Endothelial cell of umbilical vein (primary cell): ENCODE data around the gene IGFBP6. TPM values are rescaled to one million over a fixed set of nuclear protein-coding genes. Genes with fewer than 3 reads are reported as not detected.

ENCODE experiments used
- BruUV-seq: library from RNA; stranded (reverse); fragments of 400-500 nt; replicated peaks from 2 replicates; lab custom pipeline; 2021; lab: Mats Ljungman, UMichigan
- CTCF ChIA-PET: fragments of 300-600, 350-600 bp; sonication (Branson Sonifier 250); formaldehyde crosslinking; loops from one replicate; lab custom pipeline; 2021; ENCODE audit warnings: antibody characterized with exemption, inconsistent platforms; lab: Charles Lee
- POLR2A ChIA-PET: fragments of 300-600, 350-600 bp; sonication (Branson Sonifier 250); formaldehyde crosslinking; loops from one replicate; lab custom pipeline; 2021; ENCODE audit warnings: antibody characterized with exemption, inconsistent platforms; lab: Charles Lee
- DNase-seq: peaks from one replicate; pipeline ENCODE4 v3.0.0-alpha.2; 2011; ENCODE audit warnings: low read depth, low spot score
- FAIRE-seq: peaks from 2 replicates; lab custom pipeline; 2011; peaks lifted over from hg19 to GRCh38; lab: Jason Lieb, UNC
- H2AFZ ChIP-seq: 2 replicates; pipeline ENCODE4 v1.6.0; 2012; ENCODE audit warnings: low read depth, low read length, control low read depth, inconsistent platforms
- H3K27ac ChIP-seq: 2 replicates; pipeline ENCODE4 v1.5.1; 2011; ENCODE audit warnings: low read depth, mild to moderate bottlenecking, control low read depth, low read length, moderate library complexity; ENCODE audit not compliant: insufficient read depth
- H3K27me3 ChIP-seq, 2 experiments: 2 replicates each; pipeline versions ENCODE4 v1.6.0 to v1.6.1; 2011; ENCODE audit warnings: low read length in 2 of 2, mixed read lengths in 1 of 2; ENCODE audit not compliant: control insufficient read depth in 2 of 2, insufficient read depth in 2 of 2
- H3K36me3 ChIP-seq, 2 experiments: 2 replicates in 1 of 2; 3 replicates in 1 of 2; pipeline ENCODE4 v1.5.1; 2011; ENCODE audit warnings: low read length in 2 of 2, mild to moderate bottlenecking in 1 of 2, moderate library complexity in 1 of 2; ENCODE audit not compliant: control insufficient read depth in 2 of 2, insufficient read depth in 2 of 2; ENCODE audit errors: extremely low read depth in 1 of 2
- H3K4me1 ChIP-seq: 3 replicates; pipeline ENCODE4 v1.5.1; 2011; ENCODE audit warnings: mild to moderate bottlenecking, low read length; ENCODE audit not compliant: control insufficient read depth, insufficient read depth; ENCODE audit errors: extremely low read depth
- H3K4me2 ChIP-seq: 2 replicates; pipeline ENCODE4 v1.6.1; 2011; ENCODE audit warnings: low read length, control low read depth, mixed read lengths; ENCODE audit not compliant: insufficient read depth
- H3K4me3 ChIP-seq, 3 experiments: fragments of 200-600 bp in 1 of 3; sonication (generic), shearing (Covaris generic) in 1 of 3; replicated peaks in 1 of 3; 2 replicates each; pipeline ENCODE4 v1.5.1; 2011 to 2016; ENCODE audit warnings: control low read depth in 3 of 3, low read length in 3 of 3, mild to moderate bottlenecking in 2 of 3, inconsistent platforms in 1 of 3, low read depth in 1 of 3, moderate library complexity in 1 of 3; ENCODE audit not compliant: insufficient read depth in 1 of 3
- H3K79me2 ChIP-seq: 2 replicates; pipeline ENCODE4 v1.6.0; 2012; ENCODE audit warnings: low read length, inconsistent platforms; ENCODE audit not compliant: control insufficient read depth, insufficient read depth
- H3K9ac ChIP-seq: replicated peaks from 2 replicates; pipeline ENCODE3; 2011; ENCODE audit warnings: low read length, control low read depth; ENCODE audit not compliant: insufficient read depth; ENCODE audit errors: extremely low read depth
- H3K9me1 ChIP-seq: replicated peaks from 3 replicates; pipeline ENCODE4 v1.6.0; 2011; ENCODE audit warnings: mild to moderate bottlenecking, low read length; ENCODE audit not compliant: control insufficient read depth, insufficient read depth; ENCODE audit errors: extremely low read depth
- H3K9me3 ChIP-seq: replicated peaks from 2 replicates; pipeline ENCODE4 v1.5.1; 2012; ENCODE audit warnings: low read length, inconsistent platforms; ENCODE audit not compliant: control insufficient read depth, insufficient read depth
- H4K20me1 ChIP-seq: replicated peaks from 2 replicates; pipeline ENCODE3; 2011; ENCODE audit warnings: mild to moderate bottlenecking, low read length; ENCODE audit not compliant: control insufficient read depth, insufficient read depth; ENCODE audit errors: extremely low read depth
- CTCF ChIP-seq, 2 donors: IDR thresholded peaks; 1 replicate in 1 of 2; 2 replicates in 1 of 2; pipeline ENCODE4 v1.5.1; 2011; ENCODE audit warnings: low read length in 2 of 2, mild to moderate bottlenecking in 2 of 2, moderate library complexity in 2 of 2, control low read depth in 1 of 2, inconsistent platforms in 1 of 2, low read depth in 1 of 2; ENCODE audit not compliant: insufficient read depth in 1 of 2; ENCODE audit errors: extremely low read depth in 1 of 2
- EZH2 ChIP-seq: IDR thresholded peaks from 2 replicates; pipeline ENCODE4 v1.6.1; 2012; ENCODE audit warnings: borderline replicate concordance, low read depth, mild to moderate bottlenecking, moderate library complexity, low read length, inconsistent platforms; ENCODE audit not compliant: severe bottlenecking
- FOS ChIP-seq: IDR thresholded peaks from 2 replicates; pipeline ENCODE4 v1.6.1; 2011; ENCODE audit warnings: mild to moderate bottlenecking, low read length, moderate library complexity, borderline replicate concordance; ENCODE audit not compliant: insufficient read depth
- GATA2 ChIP-seq: IDR thresholded peaks from 2 replicates; pipeline ENCODE4 v1.7.0; 2011; ENCODE audit warnings: low read depth, mild to moderate bottlenecking, moderate library complexity, mixed read lengths, low read length; ENCODE audit not compliant: insufficient read length, insufficient read depth
- JUN ChIP-seq: IDR thresholded peaks from 2 replicates; pipeline ENCODE4 v1.6.1; 2011; ENCODE audit warnings: borderline replicate concordance, low read depth; ENCODE audit not compliant: insufficient read length, insufficient read depth
- MAX ChIP-seq: IDR thresholded peaks from 2 replicates; pipeline ENCODE4 v1.6.1; 2011; ENCODE audit not compliant: insufficient read depth, insufficient read length
- MYC ChIP-seq: IDR thresholded peaks from one replicate; pipeline ENCODE4 v1.6.1; 2011; ENCODE audit warnings: mild to moderate bottlenecking, low read depth, low read length
- POLR2A ChIP-seq: IDR thresholded peaks from 2 replicates; pipeline ENCODE4 v1.6.1; 2012; ENCODE audit warnings: low read depth, mild to moderate bottlenecking, control low read depth, low read length
- POLR2AphosphoS5 ChIP-seq: IDR thresholded peaks from 2 replicates; pipeline ENCODE4 v1.6.1; 2012; ENCODE audit warnings: low read depth, mild to moderate bottlenecking, control low read depth, low read length, moderate library complexity; ENCODE audit not compliant: insufficient read depth
- dilution Hi-C: fragments of 300-500 bp; cut with MboI; formaldehyde crosslinking; loops from one replicate; pipeline ENCODE4 v1.15.0; 2019; ENCODE audit warnings: low sequenced_read_pairs; ENCODE audit not compliant: extremely low pct_ligation_motif_present
- intact Hi-C: fragments of 100-400 bp; cut with micrococcal nuclease; formaldehyde crosslinking; loops from one replicate; pipeline ENCODE4 v1.10.0; 2022
- polyA plus RNA-seq, 4 experiments: library from polyadenylated mRNA; depleted of rRNA in 3 of 4; stranded (reverse) in 3 of 4; unstranded in 1 of 4; fragments of >200 nt; gene quantifications; 2 replicates each; pipeline versions ENCODE4 v1.2.1 to v1.2.3, GENCODE V29; 2011 to 2012; ENCODE audit warnings: missing spikeins in 1 of 4
- total RNA-seq: library from RNA; stranded (reverse); gene quantifications from 2 replicates; pipeline ENCODE4 v1.2.3, GENCODE V29; 2021

IGFBP6 gene
- total and polyA plus RNA-seq, 2 donors (not counting 3 experiments of a cell fraction or from before 2014, with no cell fraction given) = 14.1 to 18.2 TPM

- H3K36me3 ChIP-seq = no peaks in the 10 kb centered on the region
- no peak overlapping the region for H3K4me3 ChIP-seq
- H3K27me3 ChIP-seq = peaks cover 0 to 2% of the 10 kb centered on the region in 2 experiments
- TF ChIP-seq POLR2A (no peak), GATA2 (no peak), POLR2AphosphoS5 (no peak), CTCF (IDR thresholded peaks at IDR 0.05; ENCODE audit: extremely low read depth in 1 of 2, insufficient read depth in 1 of 2, low read depth in 1 of 2, low read length in 2 of 2) (no peak), EZH2 (no peak), JUN (no peak), MYC (no peak), MAX (no peak), FOS (no peak)
- no peaks in the 10 kb centered on the region for H4K20me1 ChIP-seq
- intact Hi-C loops = no loop called here
- no peaks in the 10 kb centered on the region for H3K9me3 ChIP-seq
- dilution Hi-C loops = no loop called here
- H3K4me2 ChIP-seq = no peak overlapping the region
- H3K27ac ChIP-seq = no peak overlapping the region
- DNase-seq = no peak
- ChIA-PET POLR2A (interaction anchor here (0.6 to 0.7 kb wide), 2 partner anchors 16 to 1027 kb away, joined by 3 to 8 read pairs; no protein-coding TSS in a partner anchor), CTCF (interaction anchor here (1.5 to 2.8 kb wide), 2 partner anchors 15 to 28 kb away, joined by 3 to 21 read pairs; partner anchors contain the start of gene SPRYD3)
- H3K79me2 ChIP-seq = no peaks in the 10 kb centered on the region
- no peak overlapping the region for H3K9ac ChIP-seq
- H3K9me1 ChIP-seq = no peaks in the 10 kb centered on the region
- no peak for FAIRE-seq
- BruUV-seq = no TSS peak
- H3K4me1 ChIP-seq = peaks cover 21% of the 10 kb centered on the region
- H2AFZ ChIP-seq = no peak overlapping the region
Observed at GRCh38 chr12:53093777-53094393, 3.6 kb upstream of the IGFBP6 start.
